Panc1 (cell line): Measurements from ENCODE around the gene FAM24B.

Experiments used
- POLR2AphosphoS5 ChIP-seq: IDR thresholded peaks from 2 replicates; pipeline ENCODE4 v1.6.1; 2012; ENCODE audit warnings: mild to moderate bottlenecking, low read depth, low read length, moderate library complexity
- REST ChIP-seq, 2 experiments: IDR thresholded peaks; 2 replicates each; pipeline ENCODE4 v1.6.1; 2011 to 2012; ENCODE audit warnings: low read depth in 2 of 2, control low read depth in 1 of 2, low read length in 1 of 2, mild to moderate bottlenecking in 1 of 2, moderate library complexity in 1 of 2; ENCODE audit not compliant: insufficient read depth in 1 of 2
- SIN3A ChIP-seq: IDR thresholded peaks from 2 replicates; pipeline ENCODE4 v1.6.1; 2012; ENCODE audit warnings: low read depth, mild to moderate bottlenecking, low read length, moderate library complexity, borderline replicate concordance; ENCODE audit not compliant: insufficient read depth
- TF ChIP-seq, protein P1 (sequence below): fragments of 450-650 bp; IDR thresholded peaks from 2 replicates; pipeline ENCODE4 v1.5.1; 2017; ENCODE audit warnings: mild to moderate bottlenecking

GRCh38 chr10:122884166-122884565 is 4.8 kb upstream of the FAM24B start:
- TF ChIP-seq, protein P1, sequence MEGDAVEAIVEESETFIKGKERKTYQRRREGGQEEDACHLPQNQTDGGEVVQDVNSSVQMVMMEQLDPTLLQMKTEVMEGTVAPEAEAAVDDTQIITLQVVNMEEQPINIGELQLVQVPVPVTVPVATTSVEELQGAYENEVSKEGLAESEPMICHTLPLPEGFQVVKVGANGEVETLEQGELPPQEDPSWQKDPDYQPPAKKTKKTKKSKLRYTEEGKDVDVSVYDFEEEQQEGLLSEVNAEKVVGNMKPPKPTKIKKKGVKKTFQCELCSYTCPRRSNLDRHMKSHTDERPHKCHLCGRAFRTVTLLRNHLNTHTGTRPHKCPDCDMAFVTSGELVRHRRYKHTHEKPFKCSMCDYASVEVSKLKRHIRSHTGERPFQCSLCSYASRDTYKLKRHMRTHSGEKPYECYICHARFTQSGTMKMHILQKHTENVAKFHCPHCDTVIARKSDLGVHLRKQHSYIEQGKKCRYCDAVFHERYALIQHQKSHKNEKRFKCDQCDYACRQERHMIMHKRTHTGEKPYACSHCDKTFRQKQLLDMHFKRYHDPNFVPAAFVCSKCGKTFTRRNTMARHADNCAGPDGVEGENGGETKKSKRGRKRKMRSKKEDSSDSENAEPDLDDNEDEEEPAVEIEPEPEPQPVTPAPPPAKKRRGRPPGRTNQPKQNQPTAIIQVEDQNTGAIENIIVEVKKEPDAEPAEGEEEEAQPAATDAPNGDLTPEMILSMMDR, result no peak
- TF ChIP-seq POLR2AphosphoS5, result no peak
- no peak for TF ChIP-seq SIN3A
- no peak for TF ChIP-seq REST (IDR thresholded peaks at IDR 0.05; ENCODE audit: insufficient read depth in 1 of 2, low read depth in 2 of 2, low read length in 1 of 2)
